ENCODE results near the gene TOP3B.

Gene TOP3B, protein sequence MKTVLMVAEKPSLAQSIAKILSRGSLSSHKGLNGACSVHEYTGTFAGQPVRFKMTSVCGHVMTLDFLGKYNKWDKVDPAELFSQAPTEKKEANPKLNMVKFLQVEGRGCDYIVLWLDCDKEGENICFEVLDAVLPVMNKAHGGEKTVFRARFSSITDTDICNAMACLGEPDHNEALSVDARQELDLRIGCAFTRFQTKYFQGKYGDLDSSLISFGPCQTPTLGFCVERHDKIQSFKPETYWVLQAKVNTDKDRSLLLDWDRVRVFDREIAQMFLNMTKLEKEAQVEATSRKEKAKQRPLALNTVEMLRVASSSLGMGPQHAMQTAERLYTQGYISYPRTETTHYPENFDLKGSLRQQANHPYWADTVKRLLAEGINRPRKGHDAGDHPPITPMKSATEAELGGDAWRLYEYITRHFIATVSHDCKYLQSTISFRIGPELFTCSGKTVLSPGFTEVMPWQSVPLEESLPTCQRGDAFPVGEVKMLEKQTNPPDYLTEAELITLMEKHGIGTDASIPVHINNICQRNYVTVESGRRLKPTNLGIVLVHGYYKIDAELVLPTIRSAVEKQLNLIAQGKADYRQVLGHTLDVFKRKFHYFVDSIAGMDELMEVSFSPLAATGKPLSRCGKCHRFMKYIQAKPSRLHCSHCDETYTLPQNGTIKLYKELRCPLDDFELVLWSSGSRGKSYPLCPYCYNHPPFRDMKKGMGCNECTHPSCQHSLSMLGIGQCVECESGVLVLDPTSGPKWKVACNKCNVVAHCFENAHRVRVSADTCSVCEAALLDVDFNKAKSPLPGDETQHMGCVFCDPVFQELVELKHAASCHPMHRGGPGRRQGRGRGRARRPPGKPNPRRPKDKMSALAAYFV

DNA sequence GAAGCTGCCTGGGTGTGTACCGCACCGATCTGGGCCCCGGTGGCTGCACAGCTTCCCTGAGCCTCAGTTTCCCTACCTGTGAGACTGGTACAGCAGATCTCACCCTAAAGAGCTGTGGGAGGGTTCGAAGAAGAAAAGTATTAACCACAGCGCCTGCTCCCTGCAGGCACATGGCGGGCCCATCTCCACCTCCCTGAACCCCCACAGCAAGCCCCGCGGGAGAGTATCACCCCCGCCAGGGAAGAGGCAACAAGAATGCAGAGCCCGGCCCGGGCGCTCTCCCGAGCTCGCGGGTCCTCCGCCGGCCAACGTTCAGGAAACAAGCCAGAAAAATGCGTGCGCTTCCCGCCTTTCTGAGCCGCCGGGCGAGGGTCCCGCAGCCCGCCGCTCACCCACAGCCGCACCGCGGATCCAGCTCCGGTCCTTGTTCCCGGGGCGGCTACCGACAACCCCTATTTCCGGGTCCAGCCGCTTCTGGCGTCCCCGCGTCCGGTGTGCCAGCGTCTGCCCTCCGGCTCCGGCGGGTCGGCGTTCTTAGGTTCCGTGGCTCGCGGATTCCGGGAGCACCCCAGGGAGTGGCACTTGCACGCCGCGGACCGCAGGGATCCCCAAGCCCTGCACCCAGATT is at the start of gene TOP3B:
Gene TOP3B (minus strand): TSS at position 450 of the 628 bp plus-strand sequence. CDS start 7,078 bp downstream, outside the sequence.
- peak; percentile 41 to 79 for DNase-seq

GRCh38 chr22:22031183-22031945 is 48.8 kb upstream of the TOP3B start:
- peak in 1 of 2 experiments; percentile 18 for DNase-seq

DNA sequence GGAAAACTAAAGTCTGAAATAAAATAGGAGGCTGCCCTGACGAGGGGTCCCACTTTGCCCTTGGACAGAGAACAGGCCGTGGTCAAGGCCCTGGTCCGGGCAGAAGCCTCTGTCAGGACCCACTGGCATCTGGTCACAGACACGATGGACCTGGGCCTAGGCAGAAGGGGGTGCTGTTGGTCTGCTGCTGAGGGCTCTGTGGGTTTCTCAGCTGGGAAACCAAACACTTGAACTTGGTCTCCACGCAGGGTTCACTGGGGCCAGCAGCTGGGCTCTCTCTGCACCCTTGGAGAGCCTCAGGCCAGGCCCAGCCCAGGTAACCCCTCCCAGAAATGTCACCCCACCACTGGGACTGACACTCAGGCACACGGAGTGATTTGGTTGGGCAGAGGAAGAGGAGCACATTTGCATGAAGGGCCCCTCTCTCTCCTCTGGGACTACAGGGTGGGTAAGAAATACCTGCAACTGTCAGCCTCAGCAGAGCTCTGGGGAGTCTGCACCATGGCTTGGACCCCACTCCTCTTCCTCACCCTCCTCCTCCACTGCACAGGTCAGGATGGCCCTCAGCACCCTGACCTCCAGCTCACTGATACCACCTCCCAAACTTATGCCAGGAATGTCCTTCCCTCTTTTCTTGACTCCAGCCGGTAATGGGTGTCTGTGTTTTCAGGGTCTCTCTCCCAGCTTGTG is 48.1 kb upstream of the TOP3B start:
- DNase-seq: peak; percentile 55 to 62

GRCh38 chr22:22027955-22028354 is 45.4 kb upstream of the TOP3B start:
- DNase-seq: no peak

DNA sequence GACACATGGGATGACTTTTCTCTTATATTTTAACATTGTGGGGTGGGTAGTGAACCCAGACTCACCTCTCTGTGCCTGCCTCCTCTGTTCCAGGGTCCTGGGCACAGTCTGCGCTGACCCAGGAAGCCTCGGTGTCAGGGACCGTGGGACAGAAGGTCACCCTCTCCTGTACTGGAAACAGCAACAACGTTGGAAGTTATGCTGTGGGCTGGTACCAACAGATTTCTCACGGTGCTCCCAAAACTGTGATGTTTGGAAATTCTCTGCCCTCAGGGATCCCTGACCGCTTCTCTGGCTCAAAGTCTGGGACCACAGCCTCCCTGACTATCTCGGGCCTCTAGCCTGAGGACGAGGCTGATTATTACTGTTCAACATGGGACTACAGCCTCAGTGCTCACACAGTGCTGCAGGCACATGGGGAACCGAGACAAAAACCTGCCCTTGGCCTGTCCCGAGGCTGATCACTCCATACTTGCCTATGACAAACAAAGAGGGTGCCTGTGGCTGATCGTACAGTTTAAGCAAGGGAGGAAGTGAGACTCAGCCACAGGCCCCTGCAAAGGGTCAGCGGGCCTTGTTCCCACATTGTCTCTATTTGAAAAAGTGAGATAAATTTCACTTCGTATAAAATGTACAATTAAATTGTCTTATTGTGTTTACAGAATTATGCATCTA is 43.7 kb upstream of the TOP3B start:
- DNase-seq: no peak

- DNase-seq: no peak
Measured at GRCh38 chr22:22025320-22026156, 43.0 kb upstream of the TOP3B start.

- no peak for DNase-seq
Measured at GRCh38 chr22:22024440-22024839, 41.9 kb upstream of the TOP3B start.

DNA sequence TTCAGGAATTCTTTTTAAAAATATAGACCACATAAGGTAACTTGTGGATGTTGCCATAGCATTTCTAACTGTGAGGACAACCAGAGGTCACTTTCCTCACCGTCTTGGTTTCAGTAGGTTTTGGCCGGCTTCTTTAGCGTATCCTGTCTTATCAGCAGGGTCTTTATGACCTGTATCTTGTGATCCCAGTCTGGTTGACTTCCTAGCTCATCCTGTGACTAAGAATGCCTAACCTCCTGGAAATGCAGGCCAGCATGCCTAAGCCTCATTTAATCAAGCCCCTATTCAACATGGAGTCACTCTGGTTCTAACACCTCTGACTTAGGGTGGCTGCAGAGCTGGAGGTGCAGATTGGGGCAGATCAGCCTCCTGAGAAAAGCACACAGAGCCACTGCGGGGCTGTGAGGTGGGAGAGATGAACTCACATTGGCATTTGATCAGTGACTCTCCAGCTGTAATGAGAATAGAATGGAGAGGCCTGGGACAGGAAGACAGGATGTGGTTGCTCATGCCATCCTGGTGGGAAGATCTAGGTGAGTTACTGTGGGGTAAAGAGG is 41.1 kb upstream of the TOP3B start:
- no peak for DNase-seq

DNA sequence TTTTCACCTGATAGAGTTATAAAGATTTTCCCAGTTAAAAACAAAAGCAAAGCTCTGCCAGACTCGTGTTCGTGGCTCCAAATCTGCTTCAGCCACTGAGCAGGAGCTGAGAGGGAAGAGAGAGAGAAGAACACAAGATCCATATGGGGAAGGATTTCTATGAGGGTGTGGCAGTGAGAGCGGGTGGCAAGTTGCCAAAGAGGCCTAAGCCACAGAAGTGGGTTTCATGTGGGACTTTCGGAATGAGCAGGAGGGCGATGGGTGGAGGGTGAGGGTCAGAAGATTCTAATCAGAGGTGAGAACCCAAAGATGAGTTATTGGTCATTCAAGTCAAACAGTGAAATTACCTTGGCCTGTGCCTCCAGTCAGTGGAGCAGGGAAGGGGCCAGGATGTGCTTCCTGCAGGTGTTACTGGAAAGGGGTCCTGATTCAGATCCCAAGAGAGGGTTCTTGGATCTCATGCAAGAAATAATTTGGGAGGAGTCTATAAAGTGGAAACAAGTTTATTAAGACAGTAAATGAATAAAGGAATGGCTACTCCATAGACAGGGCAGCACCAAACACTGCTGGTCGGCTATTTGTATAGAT is 40.5 kb upstream of the TOP3B start:
- peak in 1 of 2 experiments; percentile 29 for DNase-seq

DNA sequence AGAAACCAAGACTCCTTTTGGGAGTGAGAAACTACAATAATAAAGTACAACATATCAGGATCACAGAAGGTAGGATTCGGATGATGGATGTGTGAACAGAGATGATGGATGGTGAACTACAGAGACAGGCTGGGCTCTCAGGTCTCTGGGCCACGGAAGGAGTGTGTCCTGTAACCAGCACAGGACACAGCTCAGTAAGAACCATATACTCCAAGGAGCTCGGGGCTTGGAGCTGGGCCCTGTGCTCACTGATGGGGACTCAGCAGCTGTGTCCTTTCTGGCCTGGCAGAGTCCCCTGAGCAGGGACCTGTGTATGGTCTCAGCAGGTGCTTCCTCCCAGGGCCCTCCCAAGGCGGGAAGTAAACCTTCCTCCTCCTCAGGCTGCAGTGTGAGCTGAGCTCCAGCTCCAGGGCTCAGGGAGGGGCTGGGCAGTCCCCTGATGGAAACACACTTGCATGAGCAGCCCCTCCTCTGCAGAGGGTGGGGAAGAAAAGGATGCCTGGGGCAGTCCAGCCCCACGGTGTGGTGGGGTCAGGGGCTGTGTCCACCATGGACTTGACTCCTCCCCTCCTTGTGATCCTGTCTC is 39.8 kb upstream of the TOP3B start:
- no peak for DNase-seq

GRCh38 chr22:22021162-22021750 is 38.7 kb upstream of the TOP3B start:
- no peak for DNase-seq

DNA sequence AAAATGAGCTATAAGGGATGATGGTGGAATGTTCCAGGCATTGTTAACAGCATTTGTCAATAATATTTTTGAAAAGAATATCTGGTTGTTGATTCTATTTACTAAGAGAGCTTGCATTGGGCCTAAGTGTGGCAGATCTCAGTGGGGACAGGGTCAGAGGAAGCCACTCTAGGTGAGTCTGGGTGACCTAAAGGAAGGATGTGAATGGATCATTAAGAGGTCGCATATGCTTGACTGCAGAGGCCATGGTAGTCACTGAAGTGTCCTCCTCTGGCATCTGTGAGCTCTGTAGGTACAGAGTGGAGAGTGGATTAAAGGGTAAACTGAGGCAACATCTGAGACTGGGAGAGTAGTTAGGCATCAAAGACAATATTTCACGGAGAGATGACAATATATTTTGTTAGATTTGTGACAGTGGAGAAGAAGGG is 37.9 kb upstream of the TOP3B start:
- no peak for DNase-seq

DNA sequence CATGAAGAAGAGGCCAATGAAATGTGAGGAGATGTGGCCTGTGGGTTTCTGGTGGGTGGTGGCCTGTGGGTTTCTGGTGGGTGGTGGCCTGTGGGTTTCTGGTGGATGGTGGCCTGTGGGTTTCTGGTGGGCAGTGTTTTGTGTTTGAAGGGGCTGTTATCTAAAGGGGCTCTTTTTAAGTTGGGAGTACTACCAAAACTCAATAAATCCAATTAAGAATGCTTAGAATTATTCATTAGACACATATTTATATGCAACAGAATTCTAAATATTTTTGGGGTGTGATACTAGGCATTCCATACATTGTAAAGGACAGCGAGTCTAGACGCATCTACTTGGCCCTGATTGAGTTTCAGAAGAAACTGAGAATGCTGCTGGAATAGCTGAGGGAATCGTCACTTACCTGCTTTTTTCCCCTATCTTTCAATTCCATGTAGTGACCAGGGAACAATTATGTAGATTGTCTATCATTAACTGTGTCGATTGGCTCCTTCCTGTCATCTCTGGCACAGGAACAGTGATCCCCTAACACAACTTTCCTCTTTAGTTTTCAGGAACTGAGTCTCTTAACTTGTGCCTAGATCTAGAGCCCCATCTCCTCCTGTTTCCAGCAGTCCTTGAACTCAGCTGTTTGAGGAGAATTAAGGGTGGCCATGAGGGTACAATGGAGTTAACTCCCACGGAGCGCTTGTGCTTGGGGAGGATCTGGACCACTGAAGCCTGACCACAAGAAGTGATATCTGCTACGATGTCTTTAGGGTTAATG is 37.3 kb upstream of the TOP3B start:
- DNase-seq: no peak

DNA sequence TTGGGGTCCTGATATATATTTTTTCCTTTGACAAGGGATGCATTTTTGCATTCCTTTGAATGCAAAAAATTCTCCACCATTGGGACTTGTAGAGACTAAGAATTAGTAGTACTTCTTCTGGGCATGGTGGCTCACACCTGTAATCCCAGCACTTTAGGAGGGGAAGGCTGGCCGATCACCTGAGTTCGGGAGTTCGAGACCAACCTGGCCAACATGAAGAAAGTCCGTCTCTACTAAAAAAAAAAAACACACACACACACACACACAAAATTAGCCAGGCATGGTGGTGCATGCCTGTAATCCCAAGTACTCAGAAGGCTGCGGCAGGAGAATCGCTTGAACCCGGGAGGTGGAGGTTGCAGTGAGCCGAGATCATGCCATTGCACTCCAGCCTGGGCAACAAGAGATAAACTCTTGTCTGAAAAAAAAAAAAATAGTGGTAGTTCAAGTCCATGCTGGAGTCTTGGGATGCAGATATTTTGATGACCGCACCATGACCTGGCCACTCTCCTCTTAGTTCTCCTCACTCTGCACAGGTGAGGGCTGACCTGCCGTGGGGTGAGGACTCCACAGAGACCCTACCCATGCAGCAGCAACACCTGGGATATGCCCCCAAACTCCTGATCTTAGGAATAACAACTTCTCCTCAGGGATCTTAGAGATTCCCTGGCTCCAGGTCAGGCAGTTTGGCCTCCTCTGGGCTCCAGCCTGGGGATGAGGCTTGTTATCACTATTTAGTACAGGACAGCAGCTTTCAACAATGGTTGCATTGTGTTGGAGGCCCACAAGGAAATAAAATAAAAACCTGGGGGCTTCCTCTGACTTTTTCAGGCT is 36.5 kb upstream of the TOP3B start:
- no peak for DNase-seq

- no peak for DNase-seq
Measured at GRCh38 chr22:22015631-22016030, 33.0 kb upstream of the TOP3B start.

DNA sequence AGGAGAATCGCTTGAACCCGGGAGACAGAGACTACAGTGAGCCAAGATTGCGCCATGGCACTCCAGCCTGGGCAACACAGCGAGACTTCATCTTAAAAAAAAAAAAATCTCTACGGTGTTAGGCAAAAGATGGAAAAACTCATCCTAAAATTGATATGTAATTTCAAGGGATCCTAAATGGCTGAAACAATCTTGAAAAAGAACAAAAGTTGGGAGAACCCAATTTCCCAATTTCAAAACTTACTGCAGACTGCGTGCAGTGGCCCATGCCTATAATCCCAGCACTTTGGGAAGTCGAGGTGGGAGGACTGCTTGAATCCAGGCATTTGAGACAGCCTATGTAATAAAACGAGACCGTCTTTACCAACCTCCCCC is 31.7 kb upstream of the TOP3B start:
- DNase-seq: no peak
